HCT116 (cell line): ENCODE data around the gene THSD4. TPM values are rescaled to one million over a fixed set of nuclear protein-coding genes. Genes with fewer than 3 reads are reported as not detected.

ENCODE experiments used
- ATAC-seq: fragments of 200-7000 bp; cut with Tn5 transposase; 2 replicates; pipeline ENCODE4 v1.9.1; 2020; ENCODE audit warnings: mild to moderate bottlenecking, moderate library complexity
- BruUV-seq: library from RNA; stranded (reverse); fragments of 400-500 nt; replicated peaks from 2 replicates; lab custom pipeline; 2021; lab: Mats Ljungman, UMichigan
- CTCF ChIA-PET: fragments of 300-600 bp; sonication (Branson Sonifier 250); formaldehyde crosslinking; loops from one replicate; lab custom pipeline; 2021; ENCODE audit warnings: antibody characterized with exemption; lab: Charles Lee
- POLR2A ChIA-PET: fragments of 300-600, 350-600 bp; sonication (Branson Sonifier 250); formaldehyde crosslinking; loops from one replicate; lab custom pipeline; 2021; ENCODE audit warnings: antibody characterized with exemption; lab: Charles Lee
- RAD21 ChIA-PET, 2 experiments: fragments of 300-600 bp; sonication (Branson Sonifier 250); formaldehyde crosslinking; loops; one replicate each; lab custom pipeline; 2023; ENCODE audit warnings: low total read pairs in 2 of 2; ENCODE audit not compliant: uncharacterized antibody in 2 of 2, unreplicated experiment in 2 of 2, low non-redundant PET in 1 of 2; lab: Charles Lee
- DNase-seq: peaks from one replicate; pipeline ENCODE4 v3.0.0-alpha.2; 2010; ENCODE audit warnings: low read depth, low spot score
- H2AFZ ChIP-seq: fragments of 200-600 bp; shearing (Covaris generic), sonication (generic); 2 replicates; pipeline ENCODE4 v1.6.1; 2017; ENCODE audit warnings: low read depth, mixed run types, mixed read lengths, antibody characterized with exemption, low read length; ENCODE audit not compliant: poor library complexity, severe bottlenecking
- H3K27ac ChIP-seq: 2 replicates; pipeline ENCODE4 v1.5.1; 2012; ENCODE audit warnings: low read depth, low read length
- H3K27me3 ChIP-seq: fragments of 200-600 bp; sonication (generic); 2 replicates; pipeline ENCODE4 v1.6.1; 2016; ENCODE audit warnings: mixed run types, low read length, mixed read lengths; ENCODE audit not compliant: insufficient read depth
- H3K36me3 ChIP-seq, 2 experiments: fragments of 200-500 bp in 1 of 2; fragments of 200-600 bp in 1 of 2; sonication (Bioruptor generic) in 1 of 2; sonication (generic) in 1 of 2; 2 replicates each; pipeline versions ENCODE4 v1.5.1 to v1.6.1; 2014 to 2016; ENCODE audit warnings: low read length in 2 of 2, inconsistent platforms in 1 of 2, mixed read lengths in 1 of 2, mixed run types in 1 of 2; ENCODE audit not compliant: insufficient read depth in 2 of 2, control insufficient read depth in 1 of 2
- H3K4me1 ChIP-seq, 2 experiments: fragments of 200-600 bp in 1 of 2; sonication (generic) in 1 of 2; 2 replicates each; pipeline versions ENCODE4 v1.5.1 to v1.6.1; 2012 to 2017; ENCODE audit warnings: low read length in 2 of 2, inconsistent platforms in 1 of 2, mild to moderate bottlenecking in 1 of 2, mixed read lengths in 1 of 2, mixed run types in 1 of 2, moderate library complexity in 1 of 2; ENCODE audit not compliant: insufficient read depth in 2 of 2, control insufficient read depth in 1 of 2
- H3K4me2 ChIP-seq: fragments of 200-600 bp; sonication (generic); 2 replicates; pipeline ENCODE4 v1.6.1; 2017; ENCODE audit warnings: mixed run types, low read length, mixed read lengths
- H3K4me3 ChIP-seq, 2 experiments: fragments of 200-600 bp in 1 of 2; sonication (generic) in 1 of 2; replicated peaks in 1 of 2; 2 replicates each; pipeline ENCODE4 v1.5.1; 2011 to 2016; ENCODE audit warnings: low read length in 2 of 2, control low read depth in 1 of 2, low read depth in 1 of 2, mild to moderate bottlenecking in 1 of 2, mixed read lengths in 1 of 2, mixed run types in 1 of 2
- H3K79me2 ChIP-seq: fragments of 200-600 bp; sonication (generic); 2 replicates; pipeline ENCODE4 v1.6.1; 2017; ENCODE audit warnings: mild to moderate bottlenecking, mixed run types, low read length, moderate library complexity, mixed read lengths; ENCODE audit not compliant: insufficient read depth
- H3K9ac ChIP-seq: fragments of 200-600 bp; sonication (generic); 2 replicates; pipeline ENCODE4 v1.6.1; 2016; ENCODE audit warnings: low read length, mixed read lengths
- H3K9me2 ChIP-seq: fragments of 200-600 bp; sonication (generic), shearing (Covaris generic); 2 replicates; pipeline ENCODE4 v1.6.1; 2017; ENCODE audit warnings: mixed run types, mild to moderate bottlenecking, moderate library complexity; ENCODE audit not compliant: insufficient read depth
- H3K9me3 ChIP-seq, 2 experiments: fragments of 200-500 bp in 1 of 2; fragments of 200-600 bp in 1 of 2; sonication (Bioruptor generic) in 1 of 2; sonication (generic) in 1 of 2; 2 replicates each; pipeline ENCODE4 v1.6.1; 2014 to 2017; ENCODE audit warnings: low read length in 2 of 2, mixed read lengths in 2 of 2, inconsistent platforms in 1 of 2, low read depth in 1 of 2, mild to moderate bottlenecking in 1 of 2, mixed run types in 1 of 2, moderate library complexity in 1 of 2; ENCODE audit not compliant: control insufficient read depth in 1 of 2, insufficient read depth in 1 of 2
- H4K20me1 ChIP-seq: fragments of 200-600 bp; sonication (generic), shearing (Covaris generic); 2 replicates; pipeline ENCODE4 v1.6.1; 2017; ENCODE audit warnings: mixed run types, mild to moderate bottlenecking, moderate library complexity; ENCODE audit not compliant: insufficient read depth
- FOSL1 ChIP-seq: IDR thresholded peaks from 2 replicates; pipeline ENCODE4 v1.6.1; 2012; ENCODE audit warnings: low read depth
- POLR2A ChIP-seq: IDR thresholded peaks from 2 replicates; pipeline ENCODE4 v1.7.0; 2011; ENCODE audit warnings: borderline replicate concordance; ENCODE audit not compliant: insufficient read depth, insufficient read length; ENCODE audit errors: extremely low read depth
- POLR2AphosphoS5 ChIP-seq: IDR thresholded peaks from 2 replicates; pipeline ENCODE4 v1.6.1; 2011; ENCODE audit warnings: mild to moderate bottlenecking, low read depth, low read length, moderate library complexity
- RAD21 ChIP-seq: IDR thresholded peaks from 2 replicates; pipeline ENCODE4 v1.6.1; 2012; ENCODE audit warnings: low read depth, mild to moderate bottlenecking
- SRF ChIP-seq: IDR thresholded peaks from 2 replicates; pipeline ENCODE4 v1.6.1; 2012; ENCODE audit warnings: low read depth
- ZNF274 ChIP-seq: fragments of 200-500 bp; sonication (Bioruptor generic); IDR thresholded peaks from 2 replicates; pipeline ENCODE4 v1.6.1; 2014; ENCODE audit warnings: mild to moderate bottlenecking, low read depth, low read length, inconsistent platforms
- intact Hi-C: fragments of 100-400 bp; cut with micrococcal nuclease; formaldehyde crosslinking; loops from 2 replicates; pipeline ENCODE4 v1.10.0; 2022
- total RNA-seq: library from RNA; stranded (reverse); gene quantifications from one replicate; pipeline ENCODE4 v1.2.1, GENCODE V29; 2021; ENCODE audit not compliant: unreplicated experiment
- TF ChIP-seq, protein P1 (sequence below): IDR thresholded peaks from 2 replicates; pipeline ENCODE4 v1.6.1; 2012
- TF ChIP-seq, protein P2 (sequence below): IDR thresholded peaks from 2 replicates; pipeline ENCODE4 v1.6.1; 2011; ENCODE audit warnings: mild to moderate bottlenecking, low read length, moderate library complexity; ENCODE audit not compliant: insufficient replicate concordance; ENCODE audit errors: extremely low read depth

Gene THSD4
- total RNA-seq, 1 experiment from 2014 or later: 30.5 TPM

DNA sequence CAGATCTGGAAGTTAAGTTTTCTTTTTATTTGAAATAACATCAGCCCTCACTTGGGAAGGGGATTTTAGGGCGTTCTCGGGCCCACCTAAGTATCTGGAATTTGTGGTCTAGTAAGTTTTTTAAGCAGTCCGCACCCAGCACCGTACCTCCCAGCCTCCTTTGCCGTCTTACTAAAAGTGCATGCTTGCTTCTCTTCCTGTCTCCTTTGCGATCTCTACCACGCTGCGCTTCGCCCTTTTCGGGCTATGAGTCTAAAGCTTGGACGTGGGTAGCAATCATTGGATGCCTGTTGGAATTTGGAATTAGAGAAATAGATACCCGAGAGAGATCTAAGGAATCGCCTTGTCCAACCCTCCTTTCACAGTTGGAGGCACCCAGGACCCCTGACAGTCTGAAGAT, 1.1 kb downstream of the THSD4 start:
- DNase-seq (no peak), ATAC-seq (no peak)
- Histone ChIP-seq H3K4me3 (peak overlapping the region; percentile 71 to 72), H3K79me2 (peaks cover 15% of the 10 kb centered on the region; the same call in 1 of the 2 replicates), H3K4me1 (peaks cover 21 to 36% of the 10 kb centered on the region in 2 experiments), H4K20me1 (no peaks in the 10 kb centered on the region)
- intact Hi-C loops: loop anchor here (2.0 to 10.0 kb wide), 3 partner anchors 178 to 686 kb away; partner anchors contain the start of genes LRRC49 and THAP10
- RAD21 ChIA-PET: no interaction called here
- TF ChIP-seq SRF: no peak
- TF ChIP-seq ZNF274: no peak
- no peak for TF ChIP-seq POLR2A
- TF ChIP-seq, all 23 proteins: peak for 0
- Histone ChIP-seq H2AFZ (peak overlapping the region; percentile 59), H3K9me3 (no peaks in the 10 kb centered on the region), H3K4me2 (peak overlapping the region; percentile 85), H3K36me3 (no peaks in the 10 kb centered on the region), H3K9me2 (no peaks in the 10 kb centered on the region), H3K9ac (peak overlapping the region; percentile 71), H3K27me3 (no peaks in the 10 kb centered on the region), H3K27ac (peak overlapping the region; percentile 84)
- POLR2A ChIA-PET: interaction anchor here (0.6 kb wide), 1 partner anchor 1123 kb away, joined by 3 read pairs; no protein-coding TSS in a partner anchor
- TSS peak; percentile 66 for BruUV-seq
- CTCF ChIA-PET: interaction anchor here (1.1 to 1.2 kb wide), 2 partner anchors 16 to 324 kb away, joined by 3 to 10 read pairs; no protein-coding TSS in a partner anchor

DNA sequence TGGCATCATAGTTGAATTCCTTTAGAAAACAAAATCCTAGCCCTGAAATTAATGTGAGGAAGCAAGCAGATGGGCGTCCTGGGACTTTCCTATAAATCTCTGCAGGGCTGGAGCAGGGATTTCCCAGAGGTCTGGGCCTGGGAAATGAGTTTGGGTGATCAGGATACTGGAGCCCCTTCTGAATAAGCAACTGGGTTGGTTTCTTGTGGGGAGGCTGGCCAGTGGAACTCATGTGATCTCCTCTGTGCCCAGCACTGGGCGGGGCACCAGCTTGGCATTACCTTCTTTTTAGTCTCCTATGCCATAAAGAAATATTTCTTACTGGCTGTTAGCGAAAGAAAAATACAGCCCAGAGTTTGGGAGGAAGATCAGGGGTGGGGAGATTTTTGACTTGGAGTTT, 1.7 kb downstream of the THSD4 start:
- Histone ChIP-seq H3K79me2 (peaks cover 15% of the 10 kb centered on the region; the same call in 1 of the 2 replicates), H3K4me2 (peak overlapping the region; percentile 85), H4K20me1 (no peaks in the 10 kb centered on the region), H3K9me2 (no peaks in the 10 kb centered on the region), H3K4me3 (peak overlapping the region; percentile 71 to 72), H3K4me1 (peaks cover 21 to 36% of the 10 kb centered on the region in 2 experiments), H3K36me3 (no peaks in the 10 kb centered on the region), H3K27me3 (no peaks in the 10 kb centered on the region), H3K9me3 (no peaks in the 10 kb centered on the region), H3K9ac (peak overlapping the region; percentile 71), H2AFZ (no peak overlapping the region), H3K27ac (no peak overlapping the region)
- ATAC-seq (no peak), DNase-seq (no peak)
- RAD21 ChIA-PET: no interaction called here
- CTCF ChIA-PET: interaction anchor here (1.1 kb wide), 1 partner anchor 323 kb away, joined by 10 read pairs; no protein-coding TSS in a partner anchor
- intact Hi-C loops: loop anchor here (2.0 to 10.0 kb wide), 3 partner anchors 178 to 685 kb away; partner anchors contain the start of genes LRRC49 and THAP10
- POLR2A ChIA-PET: interaction anchor here (0.6 kb wide), 1 partner anchor 1123 kb away, joined by 3 read pairs; no protein-coding TSS in a partner anchor
- BruUV-seq: no TSS peak
- TF ChIP-seq RAD21 (no peak), SRF (no peak), ZNF274 (no peak), FOSL1 (no peak), POLR2AphosphoS5 (peak; percentile 39; the same call in 1 of the 2 replicates)
- TF ChIP-seq, protein P1, sequence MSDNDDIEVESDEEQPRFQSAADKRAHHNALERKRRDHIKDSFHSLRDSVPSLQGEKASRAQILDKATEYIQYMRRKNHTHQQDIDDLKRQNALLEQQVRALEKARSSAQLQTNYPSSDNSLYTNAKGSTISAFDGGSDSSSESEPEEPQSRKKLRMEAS: no peak
- TF ChIP-seq, protein P2, sequence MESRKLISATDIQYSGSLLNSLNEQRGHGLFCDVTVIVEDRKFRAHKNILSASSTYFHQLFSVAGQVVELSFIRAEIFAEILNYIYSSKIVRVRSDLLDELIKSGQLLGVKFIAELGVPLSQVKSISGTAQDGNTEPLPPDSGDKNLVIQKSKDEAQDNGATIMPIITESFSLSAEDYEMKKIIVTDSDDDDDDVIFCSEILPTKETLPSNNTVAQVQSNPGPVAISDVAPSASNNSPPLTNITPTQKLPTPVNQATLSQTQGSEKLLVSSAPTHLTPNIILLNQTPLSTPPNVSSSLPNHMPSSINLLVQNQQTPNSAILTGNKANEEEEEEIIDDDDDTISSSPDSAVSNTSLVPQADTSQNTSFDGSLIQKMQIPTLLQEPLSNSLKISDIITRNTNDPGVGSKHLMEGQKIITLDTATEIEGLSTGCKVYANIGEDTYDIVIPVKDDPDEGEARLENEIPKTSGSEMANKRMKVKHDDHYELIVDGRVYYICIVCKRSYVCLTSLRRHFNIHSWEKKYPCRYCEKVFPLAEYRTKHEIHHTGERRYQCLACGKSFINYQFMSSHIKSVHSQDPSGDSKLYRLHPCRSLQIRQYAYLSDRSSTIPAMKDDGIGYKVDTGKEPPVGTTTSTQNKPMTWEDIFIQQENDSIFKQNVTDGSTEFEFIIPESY: no peak
